Endothelial cell of umbilical vein (primary cell): ENCODE measurements around the gene PURB. TPM values are rescaled to one million over a fixed set of nuclear protein-coding genes. Genes with fewer than 3 reads are reported as not detected.
"Not testable (repeated sequence)": the region's sequence is repeated elsewhere in the genome, so short reads cannot be mapped to it uniquely, and the experiment has no call there.

Source experiments
- BruUV-seq: library from RNA; stranded (reverse); fragments of 400-500 nt; replicated peaks from 2 replicates; lab custom pipeline; 2021; lab: Mats Ljungman, UMichigan
- CTCF ChIA-PET: fragments of 300-600, 350-600 bp; sonication (Branson Sonifier 250); formaldehyde crosslinking; loops from one replicate; lab custom pipeline; 2021; ENCODE audit warnings: antibody characterized with exemption, inconsistent platforms; lab: Charles Lee
- POLR2A ChIA-PET: fragments of 300-600, 350-600 bp; sonication (Branson Sonifier 250); formaldehyde crosslinking; loops from one replicate; lab custom pipeline; 2021; ENCODE audit warnings: antibody characterized with exemption, inconsistent platforms; lab: Charles Lee
- DNase-seq: peaks from one replicate; pipeline ENCODE4 v3.0.0-alpha.2; 2011; ENCODE audit warnings: low read depth, low spot score
- FAIRE-seq: peaks from 2 replicates; lab custom pipeline; 2011; peaks lifted over from hg19 to GRCh38; lab: Jason Lieb, UNC
- H2AFZ ChIP-seq: 2 replicates; pipeline ENCODE4 v1.6.0; 2012; ENCODE audit warnings: low read depth, low read length, control low read depth, inconsistent platforms
- H3K27ac ChIP-seq: 2 replicates; pipeline ENCODE4 v1.5.1; 2011; ENCODE audit warnings: low read depth, mild to moderate bottlenecking, control low read depth, low read length, moderate library complexity; ENCODE audit not compliant: insufficient read depth
- H3K27me3 ChIP-seq, 2 experiments: 2 replicates each; pipeline versions ENCODE4 v1.6.0 to v1.6.1; 2011; ENCODE audit warnings: low read length in 2 of 2, mixed read lengths in 1 of 2; ENCODE audit not compliant: control insufficient read depth in 2 of 2, insufficient read depth in 2 of 2
- H3K36me3 ChIP-seq, 2 experiments: 2 replicates in 1 of 2; 3 replicates in 1 of 2; pipeline ENCODE4 v1.5.1; 2011; ENCODE audit warnings: low read length in 2 of 2, mild to moderate bottlenecking in 1 of 2, moderate library complexity in 1 of 2; ENCODE audit not compliant: control insufficient read depth in 2 of 2, insufficient read depth in 2 of 2; ENCODE audit errors: extremely low read depth in 1 of 2
- H3K4me1 ChIP-seq: 3 replicates; pipeline ENCODE4 v1.5.1; 2011; ENCODE audit warnings: mild to moderate bottlenecking, low read length; ENCODE audit not compliant: control insufficient read depth, insufficient read depth; ENCODE audit errors: extremely low read depth
- H3K4me2 ChIP-seq: 2 replicates; pipeline ENCODE4 v1.6.1; 2011; ENCODE audit warnings: low read length, control low read depth, mixed read lengths; ENCODE audit not compliant: insufficient read depth
- H3K4me3 ChIP-seq, 3 experiments: fragments of 200-600 bp in 1 of 3; sonication (generic), shearing (Covaris generic) in 1 of 3; replicated peaks in 1 of 3; 2 replicates each; pipeline ENCODE4 v1.5.1; 2011 to 2016; ENCODE audit warnings: control low read depth in 3 of 3, low read length in 3 of 3, mild to moderate bottlenecking in 2 of 3, inconsistent platforms in 1 of 3, low read depth in 1 of 3, moderate library complexity in 1 of 3; ENCODE audit not compliant: insufficient read depth in 1 of 3
- H3K79me2 ChIP-seq: 2 replicates; pipeline ENCODE4 v1.6.0; 2012; ENCODE audit warnings: low read length, inconsistent platforms; ENCODE audit not compliant: control insufficient read depth, insufficient read depth
- H3K9ac ChIP-seq: replicated peaks from 2 replicates; pipeline ENCODE3; 2011; ENCODE audit warnings: low read length, control low read depth; ENCODE audit not compliant: insufficient read depth; ENCODE audit errors: extremely low read depth
- H3K9me1 ChIP-seq: replicated peaks from 3 replicates; pipeline ENCODE4 v1.6.0; 2011; ENCODE audit warnings: mild to moderate bottlenecking, low read length; ENCODE audit not compliant: control insufficient read depth, insufficient read depth; ENCODE audit errors: extremely low read depth
- H3K9me3 ChIP-seq: replicated peaks from 2 replicates; pipeline ENCODE4 v1.5.1; 2012; ENCODE audit warnings: low read length, inconsistent platforms; ENCODE audit not compliant: control insufficient read depth, insufficient read depth
- H4K20me1 ChIP-seq: replicated peaks from 2 replicates; pipeline ENCODE3; 2011; ENCODE audit warnings: mild to moderate bottlenecking, low read length; ENCODE audit not compliant: control insufficient read depth, insufficient read depth; ENCODE audit errors: extremely low read depth
- FOS ChIP-seq: IDR thresholded peaks from 2 replicates; pipeline ENCODE4 v1.6.1; 2011; ENCODE audit warnings: mild to moderate bottlenecking, low read length, moderate library complexity, borderline replicate concordance; ENCODE audit not compliant: insufficient read depth
- GATA2 ChIP-seq: IDR thresholded peaks from 2 replicates; pipeline ENCODE4 v1.7.0; 2011; ENCODE audit warnings: low read depth, mild to moderate bottlenecking, moderate library complexity, mixed read lengths, low read length; ENCODE audit not compliant: insufficient read length, insufficient read depth
- JUN ChIP-seq: IDR thresholded peaks from 2 replicates; pipeline ENCODE4 v1.6.1; 2011; ENCODE audit warnings: borderline replicate concordance, low read depth; ENCODE audit not compliant: insufficient read length, insufficient read depth
- dilution Hi-C: fragments of 300-500 bp; cut with MboI; formaldehyde crosslinking; loops from one replicate; pipeline ENCODE4 v1.15.0; 2019; ENCODE audit warnings: low sequenced_read_pairs; ENCODE audit not compliant: extremely low pct_ligation_motif_present
- intact Hi-C: fragments of 100-400 bp; cut with micrococcal nuclease; formaldehyde crosslinking; loops from one replicate; pipeline ENCODE4 v1.10.0; 2022
- polyA plus RNA-seq, 4 experiments: library from polyadenylated mRNA; depleted of rRNA in 3 of 4; stranded (reverse) in 3 of 4; unstranded in 1 of 4; fragments of >200 nt; gene quantifications; 2 replicates each; pipeline versions ENCODE4 v1.2.1 to v1.2.3, GENCODE V29; 2011 to 2012; ENCODE audit warnings: missing spikeins in 1 of 4
- total RNA-seq: library from RNA; stranded (reverse); gene quantifications from 2 replicates; pipeline ENCODE4 v1.2.3, GENCODE V29; 2021
- TF ChIP-seq, protein P1 (sequence below): IDR thresholded peaks from 2 replicates; pipeline ENCODE4 v1.6.1; 2011; ENCODE audit not compliant: insufficient read depth, insufficient read length

The PURB gene
- total and polyA plus RNA-seq, 2 donors (not counting 3 experiments of a cell fraction or from before 2014, with no cell fraction given) = 2.7 to 25.5 TPM

DNA sequence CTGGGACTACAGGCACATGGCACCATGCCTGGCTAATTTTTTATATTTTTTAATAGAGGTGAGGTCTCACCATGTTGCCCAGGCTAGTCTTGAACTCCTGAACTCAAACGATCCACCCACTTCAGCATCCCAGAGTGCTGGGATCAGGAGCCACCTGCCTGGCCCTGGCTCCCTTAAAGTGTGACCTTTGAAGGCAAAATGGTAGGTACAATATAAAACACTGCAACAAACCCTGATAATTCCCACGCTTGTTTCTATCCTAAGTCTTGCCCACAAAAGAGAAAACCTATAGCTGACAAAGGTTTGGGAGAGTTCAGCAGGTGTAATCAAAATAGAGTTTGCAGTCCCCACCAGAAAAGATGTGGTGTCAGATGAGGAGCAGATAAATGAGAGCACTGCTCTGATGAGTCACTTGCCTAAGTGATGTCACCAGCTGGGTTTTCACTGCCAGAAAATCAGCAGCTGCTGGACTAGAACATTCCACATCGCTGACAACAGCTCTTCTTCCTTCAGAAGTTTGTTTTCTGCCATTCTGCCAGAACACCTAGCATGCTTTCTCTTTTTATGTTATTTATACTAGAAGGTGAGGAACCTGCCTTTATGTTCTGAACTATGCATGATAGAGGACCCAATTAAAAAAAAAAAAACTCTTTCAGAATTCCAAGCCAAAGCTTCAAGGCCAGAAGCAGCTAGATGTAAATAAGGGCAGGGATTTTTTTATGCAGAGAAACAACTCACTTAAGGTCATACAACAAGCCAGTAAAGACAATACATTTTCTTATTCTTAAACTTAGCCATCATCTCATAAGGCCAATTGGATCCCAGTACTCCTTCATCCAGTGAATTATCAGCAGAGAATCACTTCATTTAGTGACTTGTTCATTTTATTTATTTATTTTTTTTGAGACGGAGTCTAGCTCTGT lies 18.0 kb downstream of the PURB start:
- H3K9me3 ChIP-seq = no peaks in the 10 kb centered on the region
- H4K20me1 ChIP-seq = no peaks in the 10 kb centered on the region
- ChIA-PET CTCF (interaction anchor here (0.8 to 3.3 kb wide), 7 partner anchors 10 to 269 kb away, joined by 3 to 37 read pairs (median 4); no protein-coding TSS in a partner anchor), POLR2A (interaction anchor here (0.6 to 1.2 kb wide), 4 partner anchors 11 to 20 kb away, joined by 3 to 10 read pairs (median 3); no protein-coding TSS in a partner anchor)
- intact Hi-C loops (no loop called here), dilution Hi-C loops (no loop called here)
- no peak overlapping the region for H3K4me2 ChIP-seq
- H3K36me3 ChIP-seq = no peaks in the 10 kb centered on the region
- TF ChIP-seq GATA2 = peak; percentile 55
- TF ChIP-seq JUN = peak; percentile 86
- peak; percentile 83 for TF ChIP-seq FOS
- TF ChIP-seq, protein P1, sequence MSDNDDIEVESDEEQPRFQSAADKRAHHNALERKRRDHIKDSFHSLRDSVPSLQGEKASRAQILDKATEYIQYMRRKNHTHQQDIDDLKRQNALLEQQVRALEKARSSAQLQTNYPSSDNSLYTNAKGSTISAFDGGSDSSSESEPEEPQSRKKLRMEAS = no peak
- H3K27me3 ChIP-seq = no peaks in the 10 kb centered on the region
- no peak overlapping the region for H3K9ac ChIP-seq
- no TSS peak for BruUV-seq
- FAIRE-seq (peak; percentile 83), DNase-seq (peak; percentile 60)
- H3K4me1 ChIP-seq = no peaks in the 10 kb centered on the region
- H3K27ac ChIP-seq = no peak overlapping the region
- H2AFZ ChIP-seq = no peak overlapping the region
- H3K4me3 ChIP-seq = no peak overlapping the region
- no peaks in the 10 kb centered on the region for H3K79me2 ChIP-seq
- H3K9me1 ChIP-seq = no peaks in the 10 kb centered on the region

DNA sequence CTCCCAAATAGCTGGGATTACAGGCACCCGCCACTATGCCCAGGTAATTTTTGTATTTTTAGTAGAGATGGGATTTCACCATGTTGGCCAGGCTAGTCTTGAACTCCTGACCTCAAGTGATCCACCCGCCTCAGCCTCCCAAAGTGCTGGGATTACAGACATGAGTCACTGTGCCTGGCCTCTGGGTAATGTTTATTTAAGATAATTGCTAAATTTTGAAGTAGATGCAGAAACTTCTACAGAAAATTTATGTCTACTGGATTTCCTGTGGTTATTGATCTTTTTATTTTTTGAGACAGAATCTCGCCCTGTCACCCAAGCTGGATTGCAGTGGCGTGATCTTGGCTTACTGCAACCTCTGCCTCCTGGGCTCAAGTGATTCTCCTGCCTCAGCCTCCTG lies 23.4 kb downstream of the PURB start:
- CTCF ChIA-PET = interaction anchor here (0.7 to 2.3 kb wide), 3 partner anchors 19 to 274 kb away, joined by 3 to 8 read pairs (median 5); no protein-coding TSS in a partner anchor
- not testable (repeated sequence) for FAIRE-seq, DNase-seq

More for the DNA sequence above, 23.4 kb downstream of the PURB start:
- POLR2A ChIA-PET, H3K79me2 ChIP-seq, H2AFZ ChIP-seq, H3K36me3 ChIP-seq, H3K4me1 ChIP-seq, H3K27me3 ChIP-seq, H3K9ac ChIP-seq, intact Hi-C loops, H3K4me3 ChIP-seq, H3K9me3 ChIP-seq, H4K20me1 ChIP-seq, H3K4me2 ChIP-seq, H3K9me1 ChIP-seq, H3K27ac ChIP-seq, BruUV-seq, dilution Hi-C loops: not testable (repeated sequence)
